ENCODE data around the gene KIRREL3. TPM values are rescaled to one million over a fixed set of nuclear protein-coding genes. Genes with fewer than 3 reads are reported as not detected.

The KIRREL3 gene
- total RNA-seq, 1 experiment from 2014 or later: 2.2 TPM

DNA sequence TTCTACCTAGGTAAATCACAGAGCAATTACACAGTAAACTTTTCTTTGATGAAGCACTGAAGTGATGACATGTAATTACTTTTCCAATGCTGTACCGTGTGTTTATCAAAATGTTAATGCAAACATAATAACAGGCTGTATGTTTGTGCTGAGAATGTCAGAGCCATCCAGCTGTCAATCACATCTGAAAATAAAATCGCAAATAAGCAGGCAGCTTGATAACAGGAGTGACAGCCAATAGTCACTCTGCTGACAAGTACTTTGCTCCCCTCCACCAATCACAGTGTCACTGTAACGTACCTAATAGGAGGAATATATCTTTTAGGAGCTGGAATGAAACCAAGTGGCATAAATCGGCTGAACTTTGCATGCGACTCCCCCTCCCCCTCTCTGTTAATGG is 119.7 kb downstream of the KIRREL3 start:
- intact Hi-C loops (cut with micrococcal nuclease; ENCODE audit: unreplicated experiment): no loop called here
- Histone ChIP-seq H3K4me2 (no peak overlapping the region), H3K79me2 (ENCODE audit: low read depth) (no peaks in the 10 kb centered on the region), H2AFZ (no peak overlapping the region), H3K27ac (no peak overlapping the region), H3K9me3 (ENCODE audit: insufficient read depth, low read depth) (no peaks in the 10 kb centered on the region), H3K9me2 (ENCODE audit: insufficient read depth) (0 out of 2 replicates have a peak, but pooled peaks cover 6% of the 10 kb centered on the region), H3K4me1 (replicated peaks; ENCODE audit: insufficient read depth) (no peaks in the 10 kb centered on the region), H3K27me3 (ENCODE audit: insufficient read depth, low read depth) (peaks cover 11% of the 10 kb centered on the region), H4K20me1 (ENCODE audit: insufficient read depth) (no peaks in the 10 kb centered on the region), H3K4me3 (no peak overlapping the region), H3F3A (ENCODE audit: insufficient read depth, low read depth) (no peaks in the 10 kb centered on the region), H3K36me3 (ENCODE audit: low read depth) (no peaks in the 10 kb centered on the region)
- POLR2A ChIA-PET (ENCODE audit: unreplicated experiment): interaction anchor here (0.6 kb wide), 1 partner anchor 65 kb away, joined by 3 read pairs; no protein-coding TSS in a partner anchor
- no peak for TF ChIP-seq EZH2 (IDR thresholded peaks at IDR 0.05; ENCODE audit: low read depth)
- TF ChIP-seq, protein P1, sequence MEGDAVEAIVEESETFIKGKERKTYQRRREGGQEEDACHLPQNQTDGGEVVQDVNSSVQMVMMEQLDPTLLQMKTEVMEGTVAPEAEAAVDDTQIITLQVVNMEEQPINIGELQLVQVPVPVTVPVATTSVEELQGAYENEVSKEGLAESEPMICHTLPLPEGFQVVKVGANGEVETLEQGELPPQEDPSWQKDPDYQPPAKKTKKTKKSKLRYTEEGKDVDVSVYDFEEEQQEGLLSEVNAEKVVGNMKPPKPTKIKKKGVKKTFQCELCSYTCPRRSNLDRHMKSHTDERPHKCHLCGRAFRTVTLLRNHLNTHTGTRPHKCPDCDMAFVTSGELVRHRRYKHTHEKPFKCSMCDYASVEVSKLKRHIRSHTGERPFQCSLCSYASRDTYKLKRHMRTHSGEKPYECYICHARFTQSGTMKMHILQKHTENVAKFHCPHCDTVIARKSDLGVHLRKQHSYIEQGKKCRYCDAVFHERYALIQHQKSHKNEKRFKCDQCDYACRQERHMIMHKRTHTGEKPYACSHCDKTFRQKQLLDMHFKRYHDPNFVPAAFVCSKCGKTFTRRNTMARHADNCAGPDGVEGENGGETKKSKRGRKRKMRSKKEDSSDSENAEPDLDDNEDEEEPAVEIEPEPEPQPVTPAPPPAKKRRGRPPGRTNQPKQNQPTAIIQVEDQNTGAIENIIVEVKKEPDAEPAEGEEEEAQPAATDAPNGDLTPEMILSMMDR (conservative IDR thresholded peaks at IDR 0.05): no peak
- CTCF ChIA-PET: no interaction called here
- no peak for DNase-seq
- BruUV-seq (replicated peaks): no TSS peak

DNA sequence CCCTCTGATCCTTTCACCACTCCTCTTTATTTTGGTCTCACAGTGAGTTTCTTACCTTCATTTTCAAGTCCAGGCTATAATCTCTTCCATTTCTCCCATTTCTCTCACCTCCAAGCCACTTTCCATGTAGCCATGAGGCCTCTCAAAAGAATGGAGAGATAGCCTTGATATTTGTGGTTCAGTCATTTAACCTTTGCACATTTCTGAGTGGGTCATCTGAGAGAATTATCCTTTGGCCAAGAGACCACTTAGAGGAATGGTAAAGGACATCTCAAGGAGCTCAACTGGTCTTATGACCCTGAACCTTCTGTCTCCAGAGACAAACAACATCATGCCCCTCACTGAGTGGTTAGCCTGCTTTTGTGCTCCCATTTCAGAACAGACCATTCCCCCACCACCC is 121.1 kb downstream of the KIRREL3 start:
- TF ChIP-seq, protein P1 (conservative IDR thresholded peaks at IDR 0.05): no peak
- no peaks in the 10 kb centered on the region for H3K9me3 ChIP-seq (ENCODE audit: insufficient read depth, low read depth)
- H3K27ac ChIP-seq: no peak overlapping the region
- intact Hi-C loops (cut with micrococcal nuclease; ENCODE audit: unreplicated experiment): no loop called here
- H3K27me3 ChIP-seq (ENCODE audit: insufficient read depth, low read depth): peaks cover 11% of the 10 kb centered on the region
- no peaks in the 10 kb centered on the region for H3F3A ChIP-seq (ENCODE audit: insufficient read depth, low read depth)
- H3K4me1 ChIP-seq (replicated peaks; ENCODE audit: insufficient read depth): no peaks in the 10 kb centered on the region
- no TSS peak for BruUV-seq (replicated peaks)
- no peaks in the 10 kb centered on the region for H3K79me2 ChIP-seq (ENCODE audit: low read depth)
- H3K4me2 ChIP-seq: no peak overlapping the region
- H3K9me2 ChIP-seq (ENCODE audit: insufficient read depth): 0 out of 2 replicates have a peak, but pooled peaks cover 6% of the 10 kb centered on the region
- no peak for DNase-seq
- no peak overlapping the region for H2AFZ ChIP-seq
- H3K4me3 ChIP-seq: no peak overlapping the region
- ChIA-PET CTCF (no interaction called here), POLR2A (ENCODE audit: unreplicated experiment) (no interaction called here)
- no peaks in the 10 kb centered on the region for H4K20me1 ChIP-seq (ENCODE audit: insufficient read depth)
- no peaks in the 10 kb centered on the region for H3K36me3 ChIP-seq (ENCODE audit: low read depth)

DNA sequence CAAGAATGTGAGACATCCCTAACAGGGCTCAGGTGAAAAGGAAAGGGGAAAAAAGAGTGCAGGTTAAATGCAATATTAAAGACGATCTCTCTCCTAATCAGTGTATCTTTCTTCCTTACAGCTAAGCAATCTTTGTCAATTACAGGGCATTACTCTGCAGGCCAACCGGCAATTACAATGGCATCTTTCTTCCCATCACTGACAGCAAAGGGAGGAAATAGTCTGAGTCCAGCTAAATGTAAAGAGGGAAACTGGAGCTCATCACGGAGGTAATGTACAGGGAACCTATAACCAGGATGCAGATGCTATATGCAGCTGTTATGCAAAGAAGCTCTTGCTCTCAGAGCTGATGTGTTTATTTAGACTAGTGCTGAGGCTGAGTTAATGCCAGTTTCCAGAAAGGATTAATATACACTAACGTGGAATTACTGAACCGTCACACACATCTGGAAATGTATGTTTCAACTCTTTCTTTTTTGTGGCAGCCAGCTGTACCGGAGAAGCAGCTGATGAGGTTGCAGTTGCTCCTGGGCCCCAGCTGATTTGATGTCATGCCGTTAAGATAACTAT is 121.6 kb downstream of the KIRREL3 start:
- Histone ChIP-seq H3K27me3 (ENCODE audit: insufficient read depth, low read depth) (peaks cover 11% of the 10 kb centered on the region), H3K79me2 (ENCODE audit: low read depth) (no peaks in the 10 kb centered on the region), H3F3A (ENCODE audit: insufficient read depth, low read depth) (no peaks in the 10 kb centered on the region), H3K36me3 (ENCODE audit: low read depth) (no peaks in the 10 kb centered on the region), H3K27ac (no peak overlapping the region), H3K4me3 (no peak overlapping the region), H3K9me3 (ENCODE audit: insufficient read depth, low read depth) (no peaks in the 10 kb centered on the region), H3K4me2 (no peak overlapping the region), H4K20me1 (ENCODE audit: insufficient read depth) (no peaks in the 10 kb centered on the region), H3K4me1 (replicated peaks; ENCODE audit: insufficient read depth) (no peaks in the 10 kb centered on the region), H2AFZ (no peak overlapping the region), H3K9me2 (ENCODE audit: insufficient read depth) (0 out of 2 replicates have a peak, but pooled peaks cover 6% of the 10 kb centered on the region)
- DNase-seq: no peak
- BruUV-seq (replicated peaks): no TSS peak
- TF ChIP-seq, protein P1 (conservative IDR thresholded peaks at IDR 0.05): no peak
- TF ChIP-seq EZH2 (IDR thresholded peaks at IDR 0.05; ENCODE audit: low read depth): no peak
- ChIA-PET POLR2A (ENCODE audit: unreplicated experiment) (no interaction called here), CTCF (no interaction called here)
- intact Hi-C loops (cut with micrococcal nuclease; ENCODE audit: unreplicated experiment): no loop called here
